A673 (cell line): ENCODE measurements around the gene LCN15.

Experiments
- EZH2 ChIP-seq: fragments of 200-600 bp; sonication (generic); IDR thresholded peaks from 2 replicates; pipeline ENCODE4 v1.6.1; 2017; ENCODE audit warnings: borderline replicate concordance, low read depth, mild to moderate bottlenecking, mixed read lengths, antibody characterized with exemption, low read length; ENCODE audit not compliant: poor library complexity, severe bottlenecking
- TF ChIP-seq, protein P1 (sequence below): fragments of 300-800, 200-600 bp; sonication (generic); conservative IDR thresholded peaks from 2 replicates; pipeline ENCODE4 v1.5.1; 2017; ENCODE audit warnings: low read depth, mild to moderate bottlenecking, antibody characterized with exemption, low read length, moderate library complexity, mixed read lengths

DNA sequence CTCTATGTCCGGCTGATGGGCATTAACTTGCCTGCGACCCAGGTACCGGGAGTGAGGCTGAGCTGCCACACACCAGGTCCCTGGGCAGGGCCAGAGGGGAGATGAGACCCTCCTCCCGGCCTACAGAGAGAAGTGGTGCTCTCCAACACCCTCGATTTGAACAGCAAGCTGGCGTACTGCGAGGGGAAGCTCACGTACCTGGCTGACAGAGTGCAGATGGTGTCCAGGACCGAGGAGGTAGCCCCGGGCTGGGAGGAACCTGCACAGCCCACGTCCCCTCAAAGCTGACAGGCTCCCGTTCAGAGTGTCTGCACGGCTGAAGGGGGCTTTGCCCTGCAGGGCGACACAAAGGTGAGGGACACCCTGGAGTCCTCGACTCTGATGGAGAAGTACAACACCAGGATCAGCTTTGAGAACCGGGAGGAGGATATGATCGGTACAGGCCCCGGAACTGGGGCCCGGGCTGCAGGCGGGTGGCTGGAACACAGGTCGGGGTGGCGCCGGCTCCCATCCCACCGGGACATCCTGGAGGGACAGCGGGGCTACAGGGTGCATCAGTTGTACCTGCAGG lies 42.4 kb upstream of the LCN15 start:
- TF ChIP-seq, protein P1, sequence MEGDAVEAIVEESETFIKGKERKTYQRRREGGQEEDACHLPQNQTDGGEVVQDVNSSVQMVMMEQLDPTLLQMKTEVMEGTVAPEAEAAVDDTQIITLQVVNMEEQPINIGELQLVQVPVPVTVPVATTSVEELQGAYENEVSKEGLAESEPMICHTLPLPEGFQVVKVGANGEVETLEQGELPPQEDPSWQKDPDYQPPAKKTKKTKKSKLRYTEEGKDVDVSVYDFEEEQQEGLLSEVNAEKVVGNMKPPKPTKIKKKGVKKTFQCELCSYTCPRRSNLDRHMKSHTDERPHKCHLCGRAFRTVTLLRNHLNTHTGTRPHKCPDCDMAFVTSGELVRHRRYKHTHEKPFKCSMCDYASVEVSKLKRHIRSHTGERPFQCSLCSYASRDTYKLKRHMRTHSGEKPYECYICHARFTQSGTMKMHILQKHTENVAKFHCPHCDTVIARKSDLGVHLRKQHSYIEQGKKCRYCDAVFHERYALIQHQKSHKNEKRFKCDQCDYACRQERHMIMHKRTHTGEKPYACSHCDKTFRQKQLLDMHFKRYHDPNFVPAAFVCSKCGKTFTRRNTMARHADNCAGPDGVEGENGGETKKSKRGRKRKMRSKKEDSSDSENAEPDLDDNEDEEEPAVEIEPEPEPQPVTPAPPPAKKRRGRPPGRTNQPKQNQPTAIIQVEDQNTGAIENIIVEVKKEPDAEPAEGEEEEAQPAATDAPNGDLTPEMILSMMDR = no peak
- no peak for TF ChIP-seq EZH2
